IPS DF 4.7 (cell line): ENCODE measurements around the gene FAM120A.
"Not testable (repeated sequence)": the region's sequence is repeated elsewhere in the genome, so short reads cannot be mapped to it uniquely, and the experiment has no call there.

ENCODE experiments used
- DNase-seq: peaks from one replicate; pipeline ENCODE4 v3.0.0-alpha.2; 2013; ENCODE audit warnings: low spot score; ENCODE audit errors: extremely low read depth

FAM120A gene, protein sequence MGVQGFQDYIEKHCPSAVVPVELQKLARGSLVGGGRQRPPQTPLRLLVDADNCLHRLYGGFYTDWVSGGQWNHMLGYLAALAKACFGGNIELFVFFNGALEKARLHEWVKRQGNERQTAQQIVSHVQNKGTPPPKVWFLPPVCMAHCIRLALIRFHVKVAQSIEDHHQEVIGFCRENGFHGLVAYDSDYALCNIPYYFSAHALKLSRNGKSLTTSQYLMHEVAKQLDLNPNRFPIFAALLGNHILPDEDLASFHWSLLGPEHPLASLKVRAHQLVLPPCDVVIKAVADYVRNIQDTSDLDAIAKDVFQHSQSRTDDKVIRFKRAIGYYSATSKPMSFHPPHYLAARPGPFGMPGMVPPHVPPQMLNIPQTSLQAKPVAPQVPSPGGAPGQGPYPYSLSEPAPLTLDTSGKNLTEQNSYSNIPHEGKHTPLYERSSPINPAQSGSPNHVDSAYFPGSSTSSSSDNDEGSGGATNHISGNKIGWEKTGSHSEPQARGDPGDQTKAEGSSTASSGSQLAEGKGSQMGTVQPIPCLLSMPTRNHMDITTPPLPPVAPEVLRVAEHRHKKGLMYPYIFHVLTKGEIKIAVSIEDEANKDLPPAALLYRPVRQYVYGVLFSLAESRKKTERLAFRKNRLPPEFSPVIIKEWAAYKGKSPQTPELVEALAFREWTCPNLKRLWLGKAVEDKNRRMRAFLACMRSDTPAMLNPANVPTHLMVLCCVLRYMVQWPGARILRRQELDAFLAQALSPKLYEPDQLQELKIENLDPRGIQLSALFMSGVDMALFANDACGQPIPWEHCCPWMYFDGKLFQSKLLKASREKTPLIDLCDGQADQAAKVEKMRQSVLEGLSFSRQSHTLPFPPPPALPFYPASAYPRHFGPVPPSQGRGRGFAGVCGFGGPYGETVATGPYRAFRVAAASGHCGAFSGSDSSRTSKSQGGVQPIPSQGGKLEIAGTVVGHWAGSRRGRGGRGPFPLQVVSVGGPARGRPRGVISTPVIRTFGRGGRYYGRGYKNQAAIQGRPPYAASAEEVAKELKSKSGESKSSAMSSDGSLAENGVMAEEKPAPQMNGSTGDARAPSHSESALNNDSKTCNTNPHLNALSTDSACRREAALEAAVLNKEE

DNA sequence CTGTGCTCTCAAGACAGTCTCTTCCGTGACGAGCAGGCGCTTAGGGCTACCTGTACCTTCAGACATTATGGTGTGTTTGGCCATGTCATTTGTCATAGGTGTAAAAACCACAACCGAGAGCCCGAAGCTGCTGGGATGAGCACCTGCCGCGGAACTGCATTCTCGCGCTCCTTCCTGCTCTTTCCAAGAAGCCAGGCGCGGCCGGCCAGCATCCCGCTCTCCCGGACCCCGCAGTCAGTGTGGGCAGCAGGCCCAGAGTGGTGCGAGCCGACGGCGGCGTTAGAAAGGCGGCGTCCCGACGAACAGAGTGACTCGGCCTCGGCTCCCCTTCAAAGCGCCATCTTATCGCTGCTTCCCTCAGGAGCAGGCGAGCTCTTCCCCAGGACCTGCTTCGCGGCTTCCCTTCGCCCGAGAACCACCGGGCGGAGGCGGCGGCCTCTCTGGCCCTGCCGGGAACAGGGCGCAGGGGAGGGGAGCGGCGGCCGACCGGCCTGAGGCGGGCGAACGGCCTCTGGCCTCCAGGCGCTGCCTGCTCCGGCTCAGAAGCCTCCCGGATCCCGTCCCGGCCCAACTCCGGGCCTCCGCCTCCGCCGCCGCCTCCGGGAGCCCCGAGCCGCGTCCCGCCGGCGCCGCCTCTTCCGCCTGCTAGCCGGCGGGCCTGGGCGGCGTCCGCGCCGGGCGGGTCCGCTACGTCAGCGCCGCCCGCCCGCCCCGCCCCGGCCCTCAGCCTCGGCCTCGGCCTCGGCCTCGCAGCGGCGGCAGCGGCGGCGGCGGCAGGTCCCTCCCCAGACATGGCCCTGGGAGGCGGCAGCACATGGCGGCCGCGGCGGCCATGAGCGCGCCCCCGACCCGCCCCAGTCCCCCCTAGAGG lies at the start of gene FAM120A:
FAM120A (plus strand) TSS at position 741 of the 871 bp plus-strand sequence. CDS start 231 bp downstream, outside the sequence.
- no peak for DNase-seq

DNA sequence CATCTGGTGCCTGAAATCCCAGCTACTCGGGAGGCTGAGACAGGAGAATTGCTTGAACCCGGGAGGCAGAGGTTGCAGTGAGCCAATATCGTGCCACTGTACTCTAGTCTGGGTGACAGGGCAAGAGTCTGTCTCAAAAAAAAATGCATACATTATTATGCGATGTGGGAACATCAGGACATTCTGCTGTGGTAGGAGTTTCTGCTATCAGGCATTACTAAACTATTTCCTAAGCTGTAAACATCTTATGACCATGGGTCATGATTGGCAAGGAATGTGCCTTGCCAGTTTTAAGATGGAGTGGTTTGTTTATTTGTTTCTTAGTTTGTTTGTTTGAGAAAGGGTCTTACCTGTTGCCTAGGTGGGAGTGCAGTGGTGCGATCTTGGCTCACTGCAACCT lies 45.1 kb upstream of the FAM120A start:
- no peak for DNase-seq

DNA sequence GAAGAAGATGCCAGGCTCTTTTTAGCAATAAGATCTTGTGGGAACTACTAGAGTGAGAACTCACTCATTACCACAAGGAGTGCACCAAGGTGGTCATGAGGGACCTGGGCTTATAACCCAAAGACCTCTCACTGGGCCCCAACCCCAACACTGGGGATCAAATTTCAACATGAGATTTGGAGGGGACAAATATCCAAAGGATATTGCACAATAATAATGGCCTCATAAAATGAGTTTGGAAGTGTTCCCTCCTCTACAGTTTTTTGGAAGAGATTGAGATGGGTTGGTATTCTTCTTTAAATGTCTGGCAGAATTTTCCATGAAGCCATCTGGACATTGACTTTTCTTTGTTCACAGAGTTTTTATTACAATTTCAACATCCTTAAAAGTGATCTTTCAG lies 38.0 kb upstream of the FAM120A start:
- no peak for DNase-seq

DNA sequence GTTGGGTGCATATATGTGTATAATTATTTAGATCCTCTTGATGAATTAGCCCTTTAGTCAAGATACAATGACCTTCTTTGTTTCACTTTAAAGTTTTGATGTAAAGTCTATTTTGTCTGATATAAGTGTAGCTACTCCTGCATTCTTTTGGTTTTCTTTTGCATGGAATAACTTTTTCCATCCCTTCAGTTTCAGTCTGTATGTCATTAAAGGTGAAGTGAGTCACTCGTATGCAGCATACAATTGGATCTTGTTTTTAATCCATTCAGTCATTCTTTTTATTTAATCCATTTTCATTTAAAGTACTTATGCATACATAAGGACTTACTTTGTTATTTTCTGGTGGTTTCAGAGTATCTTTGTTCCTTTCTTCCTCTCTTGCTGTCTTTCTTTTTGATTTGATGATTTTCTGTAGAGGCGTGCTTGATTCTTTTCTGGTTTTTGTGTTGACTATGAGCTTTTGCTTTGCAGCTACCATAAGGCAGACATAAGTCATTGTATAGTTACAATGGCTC lies 36.3 kb upstream of the FAM120A start:
- DNase-seq = no peak

DNA sequence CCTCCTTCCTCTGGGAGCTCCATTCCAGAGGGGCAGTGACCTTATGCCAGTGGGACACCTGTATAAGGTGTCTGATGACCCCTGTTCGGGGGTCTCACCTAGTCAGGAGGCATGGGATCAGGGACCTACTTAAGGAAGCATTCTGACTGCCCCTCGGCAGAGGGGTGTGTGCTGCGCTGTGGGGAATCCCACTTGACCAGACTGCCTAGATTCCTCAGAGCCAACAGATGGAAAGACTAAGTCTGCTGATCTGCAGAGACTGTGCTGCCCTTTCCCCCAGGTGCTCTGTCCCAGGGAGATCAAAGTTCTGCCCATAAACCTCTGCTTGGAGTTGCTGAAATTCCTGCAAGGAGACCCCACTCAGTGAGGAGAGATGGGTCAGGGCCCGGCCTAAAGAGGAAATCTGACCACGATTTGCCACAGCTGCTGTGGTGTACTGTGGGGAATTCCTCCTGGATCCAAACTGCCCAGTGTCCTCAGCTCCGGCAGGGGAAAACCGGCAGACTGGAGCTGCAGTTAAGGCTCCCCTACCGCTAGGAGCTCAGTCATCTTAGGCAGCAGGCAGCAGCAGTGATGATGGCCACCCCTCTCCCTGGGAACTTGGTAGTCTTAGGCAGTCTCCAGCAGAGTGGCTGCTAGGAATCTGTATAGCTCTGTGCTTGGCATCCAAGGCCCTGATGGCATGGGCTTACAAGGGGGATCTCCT lies 34.8 kb upstream of the FAM120A start:
- DNase-seq = no peak

DNA sequence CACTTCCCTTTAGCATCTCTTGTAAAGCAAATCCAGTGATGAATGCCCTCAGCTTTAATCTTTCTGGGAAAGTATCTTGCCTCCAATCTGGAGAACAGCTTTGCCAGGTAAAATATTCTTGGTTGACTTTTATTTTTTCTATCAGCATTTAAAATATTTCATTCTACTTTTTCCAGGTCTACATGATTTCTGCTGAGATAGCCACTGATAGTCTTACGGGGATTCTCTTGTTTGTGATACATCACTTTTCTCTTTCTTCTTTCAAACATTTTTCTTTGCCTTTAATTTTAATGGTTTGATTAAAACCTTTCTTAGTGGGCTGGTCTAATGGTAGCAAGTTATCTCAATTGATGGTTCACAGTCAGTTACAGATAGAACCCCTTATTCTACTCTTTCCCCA lies 33.9 kb upstream of the FAM120A start:
- DNase-seq = no peak

DNA sequence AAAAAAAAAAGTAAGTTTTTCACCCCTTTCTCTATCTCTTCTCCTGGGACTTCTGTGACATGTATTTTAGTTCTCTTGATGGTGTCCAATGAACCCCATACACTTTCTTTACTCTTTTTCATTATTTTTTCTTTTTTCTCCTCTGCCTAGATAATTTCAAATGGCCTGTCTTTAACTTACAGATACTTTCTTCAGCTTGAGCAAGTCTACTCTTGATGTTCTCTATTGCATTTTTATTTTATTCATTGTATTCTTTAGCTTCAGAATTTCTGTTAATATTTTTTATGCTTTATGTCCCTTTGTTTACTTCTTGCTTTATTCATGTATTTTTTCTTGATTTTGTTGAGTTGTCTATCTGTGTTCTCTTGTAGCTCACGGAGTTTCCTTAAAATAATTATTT lies 32.5 kb upstream of the FAM120A start:
- no peak for DNase-seq

DNA sequence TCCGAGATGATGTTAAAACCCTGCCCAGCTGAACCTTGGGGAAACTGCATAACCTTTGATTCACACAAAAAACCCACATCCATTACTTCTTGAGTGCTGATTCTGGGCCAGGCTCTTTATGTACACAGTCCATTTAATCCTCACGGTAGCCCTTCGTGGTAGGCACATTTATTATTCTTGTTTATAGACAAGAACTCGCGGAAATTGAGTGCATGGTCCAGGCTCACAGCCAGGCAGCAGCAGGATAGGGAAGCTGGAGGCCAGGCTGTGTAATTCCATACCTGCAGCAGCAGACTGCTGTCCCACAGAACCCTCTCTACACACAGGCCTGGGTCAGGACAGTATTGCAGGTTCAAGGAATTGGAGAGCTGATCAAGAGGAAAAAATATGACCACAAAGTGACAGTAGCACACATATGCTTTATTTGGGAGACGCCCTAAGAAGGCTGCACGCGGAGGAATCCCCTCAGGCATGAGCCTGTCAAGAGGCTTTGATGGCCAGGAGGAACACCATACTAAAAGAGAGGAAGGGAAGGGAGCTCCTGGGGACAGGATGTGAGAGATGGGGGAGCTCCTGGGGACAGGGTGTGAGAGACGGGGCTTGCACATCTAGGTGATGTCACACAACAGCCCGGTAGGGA lies 28.4 kb upstream of the FAM120A start:
- DNase-seq = no peak

DNA sequence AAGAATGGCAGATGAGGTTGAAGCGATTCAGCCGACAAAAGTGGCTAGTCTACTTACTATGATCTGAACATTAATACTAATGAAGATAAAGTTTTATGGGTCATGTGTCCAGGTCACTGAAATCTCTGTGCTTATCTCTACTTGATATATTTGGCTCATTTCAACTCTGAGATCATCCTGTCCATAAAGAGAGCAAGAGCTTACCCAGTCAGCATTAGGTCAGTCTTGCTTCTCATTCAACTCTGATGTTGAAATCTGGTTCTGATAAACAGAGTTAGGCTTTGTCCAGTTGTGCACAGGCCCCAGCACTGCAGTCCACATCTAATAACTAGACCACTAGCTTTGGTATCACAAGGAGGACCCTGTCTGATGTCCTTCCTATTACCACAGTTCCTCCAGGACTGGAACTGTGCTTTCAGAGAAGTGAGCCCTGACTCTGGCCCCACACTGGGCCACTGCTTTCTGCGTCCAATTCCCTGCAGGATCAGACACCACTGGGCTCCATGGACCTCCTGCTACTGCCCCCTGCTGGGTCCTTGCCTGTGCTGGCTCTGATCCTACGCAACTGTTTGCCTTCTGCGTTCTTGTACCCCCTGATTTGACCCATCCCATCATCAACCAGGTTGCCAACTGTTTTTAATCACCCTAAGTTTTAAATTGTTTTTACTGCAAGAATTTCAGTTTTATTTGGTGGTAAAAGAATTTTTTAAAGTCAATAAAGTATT lies 23.7 kb upstream of the FAM120A start:
- DNase-seq = no peak

DNA sequence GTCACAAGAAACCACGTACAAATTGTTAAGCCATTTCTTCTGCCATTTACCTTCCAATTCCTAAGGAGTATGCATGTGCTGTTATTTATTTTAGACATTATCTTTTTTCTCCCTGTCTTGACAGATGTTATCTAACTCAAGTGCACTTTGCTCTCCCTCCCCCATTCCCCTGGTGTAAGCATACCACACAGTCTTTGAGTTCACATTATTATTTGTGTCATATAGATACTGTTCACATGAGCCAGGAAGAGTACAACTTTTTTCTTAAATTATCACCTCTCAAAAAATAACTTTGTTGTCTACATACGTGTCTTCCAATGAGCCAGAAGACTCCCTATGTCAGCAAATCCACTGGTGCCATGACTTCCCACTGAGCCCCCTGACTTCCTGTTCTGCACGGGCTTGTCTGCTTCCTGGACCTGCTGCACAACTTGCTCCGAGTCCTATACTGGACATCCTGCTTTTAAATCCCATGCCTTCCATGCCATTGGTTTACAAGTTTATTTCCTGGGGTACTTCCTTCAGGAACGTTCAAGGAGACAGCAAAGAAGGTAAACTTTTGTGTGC lies 19.9 kb upstream of the FAM120A start:
- no peak for DNase-seq

DNA sequence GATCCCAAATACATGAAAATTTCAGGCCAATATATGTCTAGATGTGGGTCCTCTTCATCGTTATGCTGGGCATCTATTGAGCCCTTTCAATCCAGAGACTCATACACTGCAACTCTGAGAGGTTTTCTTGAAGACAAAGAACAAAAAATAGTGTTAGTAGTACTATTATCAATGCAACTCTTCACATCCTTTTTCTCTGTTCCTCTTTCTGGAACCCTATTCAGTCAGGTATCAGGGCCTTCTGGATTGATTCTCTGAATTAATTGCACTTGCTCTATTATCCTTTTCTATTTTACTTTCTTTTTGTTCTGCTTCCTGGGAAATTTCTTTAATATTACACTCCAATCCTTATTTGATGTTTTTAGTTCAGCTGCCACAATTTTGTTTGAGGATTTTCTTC lies 18.5 kb upstream of the FAM120A start:
- DNase-seq = no peak

DNA sequence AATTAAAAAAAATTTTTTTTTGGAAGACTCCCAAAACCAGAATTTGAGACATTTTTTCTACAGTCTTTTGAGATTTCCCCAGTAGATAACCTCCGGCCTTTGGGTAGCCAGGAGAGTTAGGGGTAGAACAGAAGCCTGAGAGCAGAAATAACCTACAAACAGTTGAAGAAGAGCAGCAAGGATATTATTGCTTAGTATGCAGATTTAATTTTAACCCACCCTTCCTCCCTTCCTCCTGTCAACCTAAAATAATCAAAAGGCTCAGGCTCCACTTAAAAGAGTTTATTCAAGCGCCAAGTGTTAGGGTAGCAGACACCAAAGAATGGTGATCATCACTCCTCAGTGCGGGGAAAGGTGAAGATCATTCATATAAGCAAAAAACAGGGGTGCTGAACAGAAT lies 17.4 kb upstream of the FAM120A start:
- DNase-seq = no peak

DNA sequence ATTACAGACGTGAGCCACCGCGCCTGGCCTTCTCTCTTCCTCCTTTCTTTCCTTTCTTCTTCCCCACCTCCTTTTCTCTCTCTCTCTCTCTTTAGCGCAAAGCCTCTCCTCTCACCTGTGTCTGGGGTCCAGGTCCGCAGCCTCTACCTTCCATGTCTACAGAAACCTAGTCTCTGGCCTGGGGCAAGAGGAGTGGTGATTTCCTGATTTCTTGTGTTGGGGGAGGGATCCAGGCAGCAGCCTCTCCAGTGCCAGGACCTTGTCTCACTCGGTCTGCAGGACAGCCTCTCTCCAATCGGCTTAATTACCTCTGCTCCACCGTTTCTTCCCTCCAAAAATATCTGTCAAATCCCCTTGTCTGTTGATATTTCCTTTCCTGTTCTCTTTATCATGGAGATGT lies 16.1 kb upstream of the FAM120A start:
- DNase-seq = no peak

DNA sequence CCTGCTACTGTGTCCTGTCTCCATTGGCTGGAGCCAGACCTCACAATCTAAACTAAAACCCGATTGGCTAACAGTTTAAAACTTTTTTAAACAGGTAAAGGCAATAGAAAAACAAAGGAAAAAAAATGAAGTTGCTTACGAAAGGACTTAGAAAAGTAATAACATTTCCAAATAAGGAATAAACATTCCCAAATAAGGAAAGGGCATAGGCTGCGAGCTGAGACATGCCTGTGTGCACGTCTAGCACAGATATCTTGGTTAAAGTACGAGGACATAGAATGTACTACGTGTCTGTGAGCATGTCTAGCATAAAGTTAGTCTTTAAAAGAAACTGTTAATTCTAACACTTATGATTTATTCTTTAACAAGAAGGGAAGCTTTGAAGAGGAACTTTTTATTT lies 15.3 kb upstream of the FAM120A start:
- no peak for DNase-seq

DNA sequence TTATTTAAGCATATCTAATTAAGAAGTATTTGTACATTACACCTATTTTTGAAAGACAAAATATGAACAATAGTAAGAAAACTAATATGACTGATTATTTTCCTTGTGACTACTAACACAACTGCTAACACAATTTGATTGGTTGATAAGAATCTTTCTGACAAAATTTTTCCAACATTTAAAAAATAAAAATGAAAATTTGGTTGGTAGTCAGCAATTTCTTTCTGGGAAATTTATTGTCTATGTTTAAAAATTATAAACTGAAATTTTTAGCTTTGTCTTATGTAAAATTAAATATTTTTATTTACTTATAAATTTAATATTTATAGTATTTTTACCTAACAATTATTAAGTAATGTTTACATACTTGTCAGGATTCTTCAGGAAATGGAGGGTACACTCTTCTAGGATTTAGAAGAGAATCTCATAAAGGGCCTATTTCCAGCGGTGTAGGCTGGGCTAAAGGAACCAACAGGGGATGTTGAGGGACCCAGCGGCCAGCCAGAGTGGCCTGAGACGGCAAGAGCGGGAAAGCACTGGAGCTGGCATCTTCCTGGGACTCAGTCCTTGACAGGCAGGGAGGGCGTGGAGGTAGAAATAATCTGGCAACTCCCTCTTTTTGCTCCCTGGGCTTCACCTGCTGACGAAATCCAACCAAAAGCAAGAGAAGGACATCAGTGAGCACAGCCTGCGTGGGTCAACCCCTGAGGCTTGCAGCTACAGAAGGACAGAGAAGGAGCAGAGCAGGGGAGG lies 14.7 kb upstream of the FAM120A start:
- DNase-seq = no peak

DNA sequence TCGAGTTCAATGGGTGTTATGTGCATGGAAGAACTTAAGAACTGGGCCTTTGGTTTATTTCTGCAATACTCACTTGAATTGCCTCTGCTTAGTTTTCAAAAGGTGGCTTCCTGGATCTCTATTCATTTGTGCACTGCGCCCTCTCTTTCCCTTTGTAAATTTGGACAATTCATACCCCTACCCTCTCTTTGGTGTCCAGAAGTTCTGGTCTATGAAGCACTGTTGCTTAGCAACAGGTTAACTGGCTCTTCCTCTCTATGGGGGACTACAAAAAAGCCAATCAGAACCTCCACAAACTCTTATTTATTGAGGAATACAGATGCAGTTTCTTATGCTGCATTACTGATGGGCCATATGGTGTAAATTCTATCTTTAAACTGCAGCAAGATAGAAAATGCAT lies 13.5 kb upstream of the FAM120A start:
- no peak for DNase-seq

DNA sequence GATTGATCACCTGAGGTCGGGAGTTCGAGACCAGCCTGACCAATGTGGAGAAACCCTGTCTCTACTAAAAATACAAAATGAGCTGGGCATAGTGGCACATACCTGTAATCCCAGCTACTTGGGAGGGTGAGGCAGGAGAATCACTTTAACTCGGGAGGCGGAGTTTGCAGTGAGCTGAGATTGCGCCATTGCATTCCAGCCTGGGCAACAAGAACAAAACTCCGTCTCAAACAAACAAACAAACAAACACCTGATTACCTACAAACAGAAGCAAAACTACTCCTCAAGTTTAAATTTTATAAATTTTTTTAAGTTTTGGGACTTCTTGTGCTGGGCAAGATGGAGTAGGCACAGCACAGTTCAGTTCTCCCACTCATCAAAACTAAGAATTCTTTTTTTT lies 12.2 kb upstream of the FAM120A start:
- DNase-seq = not testable (repeated sequence)
